AG08395 (cell line): Measurements from ENCODE around the gene SAMD1.
"Not testable (repeated sequence)": the region's sequence is repeated elsewhere in the genome, so short reads cannot be mapped to it uniquely, and the experiment has no call there.

Experiments used
- DNase-seq: peaks from one replicate; pipeline ENCODE4 v3.0.0; 2012; ENCODE audit warnings: mixed read lengths, low spot score

Gene SAMD1

GRCh38 chr19:14061081-14061749 lies 29.3 kb downstream of the SAMD1 start:
- DNase-seq = no peak

- DNase-seq = no peak
Measured at GRCh38 chr19:14059652-14060155, 30.8 kb downstream of the SAMD1 start.

- DNase-seq = no peak
Measured at GRCh38 chr19:14059093-14059480, 31.5 kb downstream of the SAMD1 start.

- DNase-seq = no peak
Measured at GRCh38 chr19:14058182-14059092, 32.1 kb downstream of the SAMD1 start.

GRCh38 chr19:14056741-14057356 lies 33.7 kb downstream of the SAMD1 start:
- DNase-seq = no peak

- DNase-seq = no peak
Measured at GRCh38 chr19:14056069-14056666, 34.4 kb downstream of the SAMD1 start.

- DNase-seq = no peak
Measured at GRCh38 chr19:14055396-14055795, 35.2 kb downstream of the SAMD1 start.

- DNase-seq = no peak
Measured at GRCh38 chr19:14054721-14055120, 35.8 kb downstream of the SAMD1 start.

GRCh38 chr19:14054099-14054498 lies 36.5 kb downstream of the SAMD1 start:
- DNase-seq = no peak

- DNase-seq = no peak
Measured at GRCh38 chr19:14053500-14053899, 37.1 kb downstream of the SAMD1 start.

- no peak for DNase-seq
Measured at GRCh38 chr19:14053032-14053431, 37.5 kb downstream of the SAMD1 start.

GRCh38 chr19:14052470-14052869 lies 38.1 kb downstream of the SAMD1 start:
- DNase-seq = no peak

- DNase-seq = no peak
Measured at GRCh38 chr19:14051980-14052379, 38.6 kb downstream of the SAMD1 start.

- DNase-seq = not testable (repeated sequence)
Measured at GRCh38 chr19:14050961-14051360, 39.6 kb downstream of the SAMD1 start.

GRCh38 chr19:14050512-14050911 lies 40.0 kb downstream of the SAMD1 start:
- no peak for DNase-seq

- peak; percentile 45 for DNase-seq
Measured at GRCh38 chr19:14048443-14049153, 42.0 kb downstream of the SAMD1 start.

GRCh38 chr19:14047866-14048265 lies 42.7 kb downstream of the SAMD1 start:
- DNase-seq = not testable (repeated sequence)

- DNase-seq = peak; percentile 84
Measured at GRCh38 chr19:14042659-14043608, 47.6 kb downstream of the SAMD1 start.

GRCh38 chr19:14039181-14039580 lies 51.4 kb downstream of the SAMD1 start:
- no peak for DNase-seq
